Activated T-cell treated with anti-CD3 and anti-CD28 coated beads, Interleukin-2, amount 50 U/mL, for 1 hour (primary cell): ENCODE measurements around the gene MAP4K4.

Source experiments
- DNase-seq: peaks from one replicate; pipeline ENCODE4 v3.0.0-alpha.2; 2020

Gene MAP4K4

DNA sequence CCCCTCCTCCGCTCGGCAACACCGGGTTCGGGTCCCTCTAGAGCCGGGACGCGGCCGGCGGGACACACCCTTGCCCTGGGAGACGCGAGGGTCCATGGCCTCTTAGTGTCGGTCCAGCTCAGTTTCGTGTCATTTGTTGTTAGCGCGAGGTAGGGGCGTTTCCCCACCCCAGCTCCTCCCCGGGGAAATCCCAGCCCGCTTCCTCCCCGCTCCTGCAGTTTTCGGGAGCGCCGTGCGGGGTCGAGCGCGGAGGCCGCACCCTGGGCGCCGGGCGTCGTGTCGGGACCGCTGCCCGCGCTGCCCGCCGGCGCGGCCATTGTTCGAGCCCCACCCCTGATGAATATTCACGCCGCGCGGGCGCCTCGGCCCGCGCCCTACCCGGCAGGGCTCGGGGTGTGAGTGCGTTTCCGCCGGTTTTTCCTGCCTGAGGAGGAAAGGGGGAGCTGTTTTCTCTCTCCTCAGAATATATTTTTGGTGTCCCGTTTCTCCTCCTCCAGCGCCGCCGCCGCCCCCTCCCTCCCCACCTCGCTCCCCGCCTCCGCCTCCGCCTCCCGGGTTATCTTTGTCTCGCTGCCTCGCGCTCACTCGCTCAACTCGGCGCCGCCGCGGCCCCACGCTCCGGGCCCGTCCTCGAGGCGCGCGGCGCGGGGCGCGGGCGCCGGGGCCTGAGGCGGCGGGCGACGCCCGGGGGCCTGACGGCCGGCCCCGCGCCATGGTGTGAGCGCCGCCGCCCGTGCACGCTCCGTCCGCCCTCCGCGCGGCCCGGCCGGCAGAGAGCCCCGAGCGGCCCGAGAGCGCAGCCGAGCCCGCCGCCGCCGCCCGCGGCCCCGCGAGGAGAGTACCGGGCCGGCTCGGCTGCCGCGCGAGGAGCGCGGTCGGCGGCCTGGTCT is at the start of gene MAP4K4:
Gene MAP4K4 (plus strand): TSS at position 584 of the 890 bp plus-strand sequence. CDS start 374 bp downstream, outside the sequence.
- peak; percentile 83 for DNase-seq

- no peak for DNase-seq
These were observed 44.0 kb upstream of the MAP4K4 start for GRCh38 chr2:101653469-101653868.

GRCh38 chr2:101655702-101656422 is 41.6 kb upstream of the MAP4K4 start:
- DNase-seq, result no peak

GRCh38 chr2:101657787-101658186 is 39.7 kb upstream of the MAP4K4 start:
- DNase-seq, result no peak

- no peak for DNase-seq
These were observed 39.1 kb upstream of the MAP4K4 start for GRCh38 chr2:101658387-101658786.

DNA sequence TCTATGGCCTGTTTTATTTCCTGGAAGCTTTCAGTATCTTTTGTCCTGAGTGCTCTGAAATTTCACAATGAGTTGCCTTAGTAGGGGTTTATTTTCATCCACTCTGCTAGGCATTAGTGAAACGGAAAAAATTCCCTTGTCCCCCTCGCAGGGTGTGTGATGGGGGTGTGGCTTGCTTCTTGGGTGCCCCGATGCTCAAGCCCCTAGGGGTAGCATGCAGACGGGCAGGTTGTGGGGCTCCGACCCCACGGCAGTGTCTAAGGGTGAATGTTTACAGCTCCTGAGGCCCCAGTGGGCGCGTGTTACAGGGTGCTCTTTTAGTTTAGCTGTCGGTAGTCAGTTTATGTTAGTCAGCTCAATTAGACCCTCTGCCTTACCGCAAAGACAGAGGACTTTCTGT is 32.2 kb upstream of the MAP4K4 start:
- DNase-seq, result no peak

DNA sequence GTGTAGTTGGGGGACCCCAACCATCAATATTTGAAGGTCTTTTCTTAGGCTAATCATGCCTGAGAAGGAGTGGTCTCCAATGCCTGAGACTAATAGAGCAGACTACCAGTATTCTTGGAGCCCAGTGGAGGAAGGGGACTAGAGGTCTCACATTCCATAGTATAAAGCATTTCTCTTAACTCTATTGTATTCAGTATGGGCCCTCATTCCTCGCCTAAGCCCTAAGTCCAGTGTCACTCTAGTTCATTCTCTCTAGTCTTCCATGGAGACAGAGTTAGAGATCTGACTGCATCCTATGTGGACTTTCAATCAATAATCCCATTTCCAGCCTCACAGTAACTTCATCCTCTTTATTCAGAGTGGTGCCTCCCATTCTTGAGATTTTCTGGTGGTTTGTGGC is 29.7 kb upstream of the MAP4K4 start:
- no peak for DNase-seq

GRCh38 chr2:101672047-101672446 is 25.5 kb upstream of the MAP4K4 start:
- no peak for DNase-seq

- no peak for DNase-seq
These were observed 23.6 kb upstream of the MAP4K4 start for GRCh38 chr2:101673920-101674319.

GRCh38 chr2:101675512-101675911 is 22.0 kb upstream of the MAP4K4 start:
- DNase-seq, result no peak

DNA sequence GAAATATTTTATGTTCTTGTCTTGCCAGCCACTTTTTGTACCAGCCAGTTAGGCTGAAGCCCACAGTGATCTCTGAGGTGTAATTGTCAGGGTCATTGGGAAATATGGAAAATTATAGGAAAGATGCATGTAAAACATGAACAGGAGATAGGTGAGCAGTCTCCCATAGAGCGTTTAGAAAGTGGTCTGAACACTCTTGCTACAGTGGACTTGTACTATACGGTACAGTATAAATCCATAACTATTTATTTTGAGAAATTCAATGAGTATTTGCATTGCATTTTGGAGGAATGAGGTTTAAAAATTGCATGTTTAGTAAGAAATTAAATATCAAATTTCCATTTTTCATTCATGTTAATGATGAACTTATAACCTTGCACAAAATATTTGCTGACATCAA is 20.8 kb upstream of the MAP4K4 start:
- no peak for DNase-seq

GRCh38 chr2:101677658-101678057 is 19.8 kb upstream of the MAP4K4 start:
- no peak for DNase-seq

DNA sequence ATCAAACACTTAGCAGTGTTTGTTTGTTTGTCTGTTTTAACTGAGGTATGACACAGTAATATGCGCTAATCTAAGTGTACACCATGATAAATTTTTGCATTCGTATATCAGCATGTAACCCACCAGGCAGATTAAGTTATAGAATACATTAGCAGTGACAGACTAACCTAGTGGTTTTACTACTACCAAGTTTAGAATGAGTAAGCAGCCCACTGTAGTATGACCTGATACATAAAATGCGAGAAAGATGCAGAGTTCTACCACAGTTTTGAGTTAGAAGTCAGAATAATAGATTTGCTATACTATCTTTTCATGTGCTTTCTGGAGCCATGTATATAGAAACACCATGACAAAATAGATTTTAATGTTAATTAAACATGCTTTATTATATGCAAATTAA is 19.1 kb upstream of the MAP4K4 start:
- no peak for DNase-seq

GRCh38 chr2:101679037-101679726 is 18.3 kb upstream of the MAP4K4 start:
- DNase-seq, result no peak

DNA sequence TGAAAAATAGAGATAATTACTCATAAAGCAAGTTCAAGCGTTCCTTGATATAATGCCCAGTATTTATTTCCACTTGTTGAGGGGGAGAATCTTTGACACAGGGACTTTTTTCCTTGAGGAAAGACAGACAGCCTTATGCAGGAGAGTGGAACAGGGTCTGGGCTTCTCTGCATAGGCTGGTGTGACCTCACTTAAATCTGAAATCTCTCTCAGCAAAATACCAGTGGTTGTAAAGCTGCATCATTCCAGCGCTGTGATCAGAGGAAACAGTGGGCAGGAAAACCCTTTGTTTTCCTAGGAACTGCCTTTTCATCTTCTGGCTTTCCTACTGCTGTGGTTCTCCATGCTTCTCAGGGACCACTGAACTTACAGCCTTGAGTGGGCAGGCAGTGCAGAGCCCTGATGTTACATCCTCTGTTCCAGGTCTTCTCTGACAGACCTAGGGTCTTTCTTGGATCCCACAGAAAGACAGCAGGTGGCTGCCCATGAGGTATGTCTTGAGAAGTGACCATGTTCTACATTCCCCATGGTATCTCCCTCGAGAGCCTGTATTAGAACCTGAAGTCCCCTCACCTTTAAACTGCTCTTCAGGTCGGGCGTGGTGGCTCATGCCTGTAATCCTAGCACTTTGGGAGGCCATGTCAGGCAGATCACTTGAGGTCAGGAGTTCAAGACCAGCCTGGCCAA is 17.6 kb upstream of the MAP4K4 start:
- no peak for DNase-seq

- DNase-seq, result no peak
These were observed 15.2 kb upstream of the MAP4K4 start for GRCh38 chr2:101682311-101682710.

- no peak for DNase-seq
These were observed 13.2 kb upstream of the MAP4K4 start for GRCh38 chr2:101684313-101684712.

DNA sequence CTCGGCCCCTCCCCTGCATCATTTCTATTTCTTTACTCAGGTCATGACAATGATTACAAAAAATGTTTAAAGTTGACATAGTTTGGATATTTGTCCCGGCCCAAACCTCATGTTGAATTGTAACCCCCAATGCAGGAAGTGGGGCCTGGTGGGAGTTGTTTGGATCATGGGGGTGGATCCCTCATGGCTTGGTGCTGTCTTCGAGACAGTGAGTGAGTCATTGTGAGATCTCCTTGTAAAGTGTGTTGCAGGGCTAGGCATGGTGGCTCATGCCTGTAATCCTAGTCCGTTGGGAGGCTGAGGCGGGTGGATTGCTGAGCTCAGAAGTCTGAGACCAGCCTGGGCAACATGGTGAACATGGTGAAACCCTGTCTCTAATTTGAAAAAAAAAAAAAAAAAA is 9.2 kb upstream of the MAP4K4 start:
- no peak for DNase-seq

- DNase-seq, result no peak
These were observed 8.2 kb upstream of the MAP4K4 start for GRCh38 chr2:101689114-101689825.

DNA sequence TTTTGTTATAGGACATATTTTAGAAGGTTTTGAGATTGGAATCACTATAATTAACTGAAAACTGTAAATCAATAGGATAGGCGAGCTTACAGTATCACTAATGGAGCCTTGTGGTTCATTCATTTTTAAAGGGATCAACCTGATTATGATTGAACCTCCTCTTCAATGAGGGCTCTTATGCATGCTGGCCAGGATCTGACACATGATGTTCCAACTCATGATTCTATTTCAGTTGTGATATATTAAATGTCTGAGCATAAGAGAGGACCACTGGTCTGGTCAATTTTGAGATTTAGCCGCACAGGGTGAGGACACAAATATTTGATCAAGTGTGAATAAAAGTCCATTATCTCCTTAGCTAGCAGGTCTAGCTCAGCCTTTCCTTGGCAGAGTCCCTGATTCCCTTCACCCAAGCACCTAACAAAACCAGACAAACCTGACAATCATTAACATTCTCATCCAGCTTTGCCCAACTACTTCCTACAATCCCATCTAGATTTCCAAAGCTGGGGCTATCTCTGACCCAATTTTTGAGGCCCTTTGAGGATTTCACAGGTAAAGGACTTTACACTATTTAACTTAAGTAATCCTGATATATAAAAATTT is 6.9 kb upstream of the MAP4K4 start:
- no peak for DNase-seq

GRCh38 chr2:101692041-101692440 is 5.5 kb upstream of the MAP4K4 start:
- DNase-seq, result no peak

GRCh38 chr2:101692766-101693165 is 4.7 kb upstream of the MAP4K4 start:
- no peak for DNase-seq
